Measurements from ENCODE around the gene GTF3A. TPM values are rescaled to one million over a fixed set of nuclear protein-coding genes. Genes with fewer than 3 reads are reported as not detected.

GTF3A gene
- total RNA-seq, 1 donor from 2014 or later: 284 TPM

DNA sequence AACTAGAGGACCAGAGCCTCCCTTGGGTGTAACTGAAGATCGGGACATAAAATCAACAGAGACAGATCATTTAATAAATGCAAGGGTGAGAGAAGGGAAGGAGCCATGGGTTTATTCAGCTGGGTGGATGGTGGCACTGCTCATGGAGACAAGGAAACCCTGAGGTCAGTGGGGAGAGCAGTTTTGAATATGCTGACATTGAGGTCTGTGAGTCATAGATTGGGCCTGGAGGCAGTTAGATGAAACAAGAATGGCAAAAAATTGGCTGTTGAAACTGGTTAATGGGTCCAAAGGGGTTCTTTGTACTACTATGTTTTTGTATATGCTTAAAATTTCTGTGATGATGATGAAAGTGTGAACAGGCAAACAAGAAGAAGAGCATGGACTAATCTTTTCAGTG lies 5.1 kb upstream of the GTF3A start:
- no peak overlapping the region for H3K27ac Mint-ChIP-seq
- peaks cover 12% of the 10 kb centered on the region for H3K27me3 Mint-ChIP-seq
- intact Hi-C loops (cut with micrococcal nuclease): no loop called here
- peaks cover 5% of the 10 kb centered on the region for H3K4me1 Mint-ChIP-seq
- DNase-seq: no peak
- no peak overlapping the region for H3K4me3 Mint-ChIP-seq
- H3K9me3 Mint-ChIP-seq: no peaks in the 10 kb centered on the region
- no peaks in the 10 kb centered on the region for H3K36me3 Mint-ChIP-seq (ENCODE audit: low read depth)

DNA sequence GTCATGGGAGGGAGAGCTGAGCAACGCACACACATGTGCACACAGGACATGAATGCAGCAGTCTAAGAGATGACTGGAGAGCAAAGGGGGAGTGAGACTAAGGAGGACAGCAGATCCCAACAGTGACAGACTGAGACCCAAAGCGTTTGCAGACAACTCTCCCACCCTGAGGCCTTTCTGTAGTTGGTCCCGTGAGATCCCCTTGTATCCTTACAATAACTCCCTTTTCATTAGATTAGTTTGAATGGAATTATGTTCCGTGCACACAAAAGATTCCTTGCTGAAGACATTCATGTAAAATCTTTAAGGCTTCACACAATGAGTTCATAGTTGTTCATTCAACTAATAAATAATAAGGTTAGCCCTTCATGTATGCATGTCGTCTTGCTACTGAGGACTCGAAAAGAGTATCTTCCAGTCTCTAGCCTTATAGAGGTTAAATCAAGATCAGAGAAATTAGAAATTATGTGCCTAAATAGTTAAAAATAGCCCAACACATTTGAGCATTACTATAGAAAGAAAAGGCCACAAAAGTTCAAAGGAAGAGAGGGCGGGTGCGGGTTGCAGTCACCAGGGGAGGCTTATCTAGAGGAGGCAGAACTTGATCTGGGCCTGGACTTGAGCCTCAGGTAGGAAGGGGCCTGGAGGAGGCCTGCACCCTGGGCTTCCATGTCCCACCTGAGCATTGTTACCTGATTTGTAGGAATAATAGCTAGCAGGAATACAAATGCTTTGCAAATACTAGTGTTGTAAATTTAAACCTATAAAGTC lies 3.1 kb upstream of the GTF3A start:
- Mint-ChIP-seq H3K27ac (no peak overlapping the region), H3K36me3 (ENCODE audit: low read depth) (peaks cover 11% of the 10 kb centered on the region), H3K4me3 (no peak overlapping the region), H3K27me3 (no peaks in the 10 kb centered on the region), H3K9me3 (no peaks in the 10 kb centered on the region), H3K4me1 (peaks cover 15% of the 10 kb centered on the region)
- no peak for DNase-seq
- intact Hi-C loops (cut with micrococcal nuclease): loop anchor here (10.0 kb wide), 1 partner anchor 714 kb away; the partner anchor contains the start of gene PAN3

DNA sequence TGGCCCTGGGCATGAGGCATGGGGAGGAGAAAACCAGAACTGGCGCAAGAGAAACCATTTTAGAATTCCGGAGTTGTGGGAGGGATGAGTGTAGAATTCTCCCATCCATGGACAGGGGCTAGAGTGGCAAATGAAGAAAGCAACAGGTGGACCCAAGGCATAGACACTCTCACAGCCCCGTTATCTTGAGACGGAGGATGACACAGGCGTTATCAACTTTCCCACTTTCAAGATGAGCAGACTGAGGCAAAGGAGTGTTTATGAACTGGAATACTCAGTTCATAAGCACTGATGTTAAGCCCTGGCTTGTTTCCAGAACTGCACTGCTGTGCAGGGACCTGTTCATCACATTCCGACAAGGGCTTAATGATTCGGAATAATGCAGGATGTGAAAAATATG lies 1.1 kb upstream of the GTF3A start:
- Mint-ChIP-seq H3K4me1 (peaks cover 34% of the 10 kb centered on the region), H3K9me3 (no peaks in the 10 kb centered on the region), H3K4me3 (peak overlapping the region; percentile 78), H3K27ac (peak overlapping the region; percentile 82), H3K36me3 (ENCODE audit: low read depth) (peaks cover 28% of the 10 kb centered on the region), H3K27me3 (no peaks in the 10 kb centered on the region)
- intact Hi-C loops (cut with micrococcal nuclease): loop anchor here (10.0 kb wide), 1 partner anchor 711 kb away; the partner anchor contains the start of gene PAN3
- DNase-seq: no peak

DNA sequence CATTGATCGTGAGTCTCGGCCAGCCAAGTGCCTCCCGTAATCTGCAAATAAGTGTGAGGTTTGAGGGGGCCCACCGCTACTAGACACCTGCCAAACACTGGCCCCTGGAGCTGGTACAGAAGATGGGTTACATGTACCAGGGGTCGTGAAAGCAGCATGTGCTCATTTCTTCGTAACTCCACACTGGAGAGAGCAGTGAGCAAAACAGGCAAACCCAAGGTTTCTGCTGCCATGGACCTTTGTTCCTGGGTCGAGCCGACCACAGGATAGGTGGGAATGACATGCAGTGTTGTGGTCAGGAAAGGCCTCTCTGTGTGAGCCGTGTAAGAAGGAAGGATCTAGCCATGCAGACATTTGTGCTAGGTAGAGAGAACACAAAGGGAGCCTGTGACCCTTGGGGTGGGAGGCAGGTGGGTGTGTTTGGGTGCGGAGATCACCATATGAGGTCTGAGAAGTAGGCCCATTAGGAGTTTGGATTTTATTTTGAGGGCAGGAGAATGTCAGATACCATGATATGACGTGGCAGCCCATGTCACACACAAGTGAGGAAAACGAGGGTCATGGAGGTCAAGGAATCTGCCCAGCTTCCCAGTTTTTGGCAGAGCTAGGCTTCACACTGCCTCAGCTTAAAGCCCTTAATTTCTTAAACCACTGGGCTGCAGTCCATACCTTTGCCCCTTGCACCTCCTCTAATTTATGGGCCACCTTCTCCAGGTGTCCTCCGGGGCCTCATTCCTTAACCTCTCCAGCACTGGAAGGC lies 919 bp downstream of the GTF3A start:
- peaks cover 35% of the 10 kb centered on the region for H3K4me1 Mint-ChIP-seq
- H3K27ac Mint-ChIP-seq: peak overlapping the region; percentile 95
- intact Hi-C loops (cut with micrococcal nuclease): loop anchor here (10.0 kb wide), 1 partner anchor 709 kb away; the partner anchor contains the start of gene PAN3
- peak; percentile 73 for DNase-seq
- peak overlapping the region; percentile 86 for H3K4me3 Mint-ChIP-seq
- H3K9me3 Mint-ChIP-seq: no peaks in the 10 kb centered on the region
- H3K36me3 Mint-ChIP-seq (ENCODE audit: low read depth): peaks cover 37% of the 10 kb centered on the region
- no peaks in the 10 kb centered on the region for H3K27me3 Mint-ChIP-seq

DNA sequence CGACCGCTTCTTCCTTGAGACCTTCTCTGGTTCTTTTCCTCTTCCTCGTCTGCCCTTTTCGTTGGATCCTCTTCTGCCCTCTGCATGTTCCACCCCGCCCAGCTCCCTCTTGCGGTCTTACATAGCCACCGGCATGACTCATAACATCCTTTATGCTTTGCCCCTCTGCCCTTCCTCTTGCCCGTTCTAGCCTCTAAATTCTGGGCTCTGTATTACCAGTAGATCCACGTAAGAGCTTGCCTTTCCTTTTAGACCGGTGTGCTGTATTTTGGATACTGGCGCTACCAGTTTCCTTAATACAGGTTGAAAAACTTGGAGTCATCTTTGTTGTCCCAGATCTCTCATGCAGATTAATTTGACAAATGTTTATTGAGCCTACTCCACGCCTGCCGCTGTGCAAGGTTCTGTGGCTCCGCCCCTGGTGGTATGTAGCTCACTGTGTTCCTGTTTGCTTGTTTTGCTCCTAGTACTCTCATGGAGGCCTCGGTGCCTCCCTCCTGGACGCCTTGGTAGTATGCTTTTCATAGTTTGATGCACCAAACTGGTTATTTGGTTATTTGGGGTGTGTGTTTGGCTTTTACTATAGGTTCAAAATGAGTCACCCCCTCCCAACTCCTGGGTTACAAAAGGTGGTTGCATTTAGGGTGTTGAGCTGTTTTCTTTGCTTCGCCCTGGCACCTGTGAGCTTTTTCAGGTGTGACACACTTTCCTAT lies 1.7 kb downstream of the GTF3A start:
- Mint-ChIP-seq H3K27me3 (no peaks in the 10 kb centered on the region), H3K36me3 (ENCODE audit: low read depth) (peaks cover 45% of the 10 kb centered on the region), H3K9me3 (no peaks in the 10 kb centered on the region), H3K4me3 (peak overlapping the region; percentile 86), H3K27ac (peak overlapping the region; percentile 95), H3K4me1 (peaks cover 42% of the 10 kb centered on the region)
- intact Hi-C loops (cut with micrococcal nuclease): loop anchor here (1.0 to 10.0 kb wide), 7 partner anchors 24 to 1233 kb away; partner anchors contain the start of genes MTIF3, PAN3, POMP and RPL21
- DNase-seq: peak; percentile 93

DNA sequence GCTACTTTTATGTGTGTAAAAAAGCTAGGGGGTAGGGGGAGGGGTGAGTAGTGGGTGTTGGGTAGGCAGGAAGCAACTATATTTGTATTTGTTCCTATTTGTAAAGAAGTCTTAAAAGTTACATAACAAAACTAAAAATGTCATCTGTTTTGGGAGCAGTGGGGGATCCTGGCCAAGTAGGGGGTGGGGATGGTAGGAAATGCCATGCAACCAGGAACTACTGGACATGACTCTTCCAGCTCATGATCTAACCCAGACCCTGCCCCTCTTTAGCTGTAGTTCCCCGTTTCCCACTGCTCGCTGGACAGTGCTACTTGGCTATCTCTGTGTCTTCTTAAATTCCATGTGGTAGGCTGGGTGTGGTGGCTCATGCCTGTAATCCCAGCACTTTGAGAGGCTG lies 3.2 kb downstream of the GTF3A start:
- Mint-ChIP-seq H3K4me1 (peaks cover 52% of the 10 kb centered on the region), H3K4me3 (peak overlapping the region; percentile 86), H3K27ac (peak overlapping the region; percentile 95), H3K9me3 (no peaks in the 10 kb centered on the region), H3K36me3 (ENCODE audit: low read depth) (peaks cover 59% of the 10 kb centered on the region), H3K27me3 (no peaks in the 10 kb centered on the region)
- intact Hi-C loops (cut with micrococcal nuclease): loop anchor here (2.0 to 10.0 kb wide), 5 partner anchors 53 to 1231 kb away; partner anchors contain the start of genes PAN3, POMP, RPL21 and USP12
- no peak for DNase-seq

DNA sequence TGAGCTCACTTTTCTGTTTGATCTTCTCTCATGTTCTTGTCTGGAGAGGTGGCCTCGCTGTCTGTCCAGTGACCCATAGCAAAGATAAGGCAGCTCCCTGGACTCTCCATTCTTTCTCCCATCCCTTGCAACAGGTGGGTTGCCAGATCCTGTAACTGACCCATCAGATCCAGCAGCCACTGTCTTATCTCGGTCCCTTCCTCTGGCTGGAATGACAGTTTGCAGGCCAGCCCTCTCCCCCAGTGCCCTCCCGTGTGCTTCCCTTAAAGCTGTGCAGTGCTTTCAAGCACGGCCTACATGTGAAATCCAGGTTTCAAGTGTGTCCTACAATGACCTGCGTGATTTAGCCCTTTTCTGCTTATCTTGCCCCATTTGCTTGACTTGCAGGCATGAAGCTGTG lies 3.7 kb downstream of the GTF3A start:
- Mint-ChIP-seq H3K27me3 (no peaks in the 10 kb centered on the region), H3K27ac (peak overlapping the region; percentile 86), H3K36me3 (ENCODE audit: low read depth) (peaks cover 63% of the 10 kb centered on the region), H3K4me1 (peaks cover 53% of the 10 kb centered on the region), H3K4me3 (peak overlapping the region; percentile 86), H3K9me3 (no peaks in the 10 kb centered on the region)
- intact Hi-C loops (cut with micrococcal nuclease): loop anchor here (10.0 kb wide), 1 partner anchor 707 kb away; the partner anchor contains the start of gene PAN3
- DNase-seq: no peak

DNA sequence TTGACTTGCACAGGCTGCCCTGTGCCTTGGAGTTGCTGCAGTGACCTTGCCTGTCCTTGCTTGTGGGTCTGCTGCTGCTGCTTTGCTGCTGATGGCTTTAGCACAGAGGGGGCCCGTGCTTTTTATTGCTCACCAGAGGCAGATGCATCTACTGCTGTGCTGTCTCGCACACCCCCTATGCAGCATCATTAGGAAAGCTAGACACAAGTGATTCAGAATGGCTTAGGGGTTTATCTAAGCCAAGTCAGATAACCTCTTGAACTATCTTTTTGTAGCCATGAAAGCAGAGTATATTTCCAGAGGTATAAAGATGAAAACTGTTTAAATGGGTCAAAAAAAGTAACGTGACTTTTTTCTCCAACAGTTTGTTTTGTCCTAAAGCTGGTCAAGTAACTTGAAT lies 7.8 kb downstream of the GTF3A start:
- Mint-ChIP-seq H3K4me1 (peaks cover 39% of the 10 kb centered on the region), H3K36me3 (ENCODE audit: low read depth) (peaks cover 75% of the 10 kb centered on the region), H3K4me3 (no peak overlapping the region), H3K27ac (peak overlapping the region; percentile 56), H3K9me3 (no peaks in the 10 kb centered on the region), H3K27me3 (no peaks in the 10 kb centered on the region)
- intact Hi-C loops (cut with micrococcal nuclease): no loop called here
- no peak for DNase-seq

DNA sequence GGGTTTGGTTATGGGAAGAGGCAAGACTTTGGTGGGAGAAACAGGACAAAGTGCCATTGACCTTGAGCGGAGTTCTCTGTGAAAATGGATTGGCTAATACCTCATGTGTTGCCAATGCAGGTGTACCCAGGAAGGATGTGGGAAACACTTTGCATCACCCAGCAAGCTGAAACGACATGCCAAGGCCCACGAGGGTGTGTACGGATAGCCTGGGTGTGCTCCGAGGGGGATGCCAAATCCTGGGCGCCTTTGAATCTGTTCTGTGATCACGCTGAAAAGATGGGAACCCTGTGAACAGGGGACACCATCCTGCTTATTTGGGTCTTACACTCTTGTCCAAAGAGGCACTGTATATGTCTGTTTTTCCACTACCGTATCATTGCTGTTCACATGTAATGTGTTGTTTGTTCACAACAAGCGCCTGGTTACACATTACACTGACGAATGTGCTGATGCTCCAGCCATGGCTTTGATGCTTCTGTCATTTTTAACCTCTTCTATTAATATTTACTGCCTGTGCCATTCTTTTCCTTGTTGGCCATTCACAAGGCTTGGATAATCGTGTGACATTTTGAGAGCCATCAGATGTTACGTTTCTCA lies 8.3 kb downstream of the GTF3A start:
- Mint-ChIP-seq H3K27ac (peak overlapping the region; percentile 56), H3K4me3 (no peak overlapping the region), H3K9me3 (no peaks in the 10 kb centered on the region), H3K36me3 (ENCODE audit: low read depth) (peaks cover 75% of the 10 kb centered on the region), H3K27me3 (no peaks in the 10 kb centered on the region), H3K4me1 (peaks cover 39% of the 10 kb centered on the region)
- DNase-seq: no peak
- intact Hi-C loops (cut with micrococcal nuclease): no loop called here

DNA sequence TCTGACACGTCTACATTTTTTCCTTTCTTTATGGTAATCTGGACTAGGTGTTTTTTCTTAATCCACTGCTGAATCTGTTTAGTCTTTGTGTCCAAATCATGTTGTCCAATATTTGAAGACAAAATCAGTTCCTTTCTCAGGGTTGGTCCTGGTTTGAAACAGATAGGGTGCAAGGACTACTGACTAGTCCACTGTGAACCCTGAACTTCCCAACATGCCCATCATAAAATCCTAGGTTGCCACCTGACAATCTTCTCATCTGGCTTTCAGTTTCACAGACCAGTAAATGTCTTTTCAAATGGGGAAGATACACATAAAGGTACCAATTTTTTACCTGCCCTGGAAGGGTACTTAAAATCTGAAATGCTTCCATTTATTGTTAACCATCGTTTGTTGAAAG lies 12.7 kb downstream of the GTF3A start:
- no peaks in the 10 kb centered on the region for H3K27me3 Mint-ChIP-seq
- DNase-seq: no peak
- intact Hi-C loops (cut with micrococcal nuclease): no loop called here
- H3K36me3 Mint-ChIP-seq (ENCODE audit: low read depth): peaks cover 72% of the 10 kb centered on the region
- no peak overlapping the region for H3K4me3 Mint-ChIP-seq
- H3K4me1 Mint-ChIP-seq: peaks cover 46% of the 10 kb centered on the region
- H3K9me3 Mint-ChIP-seq: no peaks in the 10 kb centered on the region
- H3K27ac Mint-ChIP-seq: no peak overlapping the region

DNA sequence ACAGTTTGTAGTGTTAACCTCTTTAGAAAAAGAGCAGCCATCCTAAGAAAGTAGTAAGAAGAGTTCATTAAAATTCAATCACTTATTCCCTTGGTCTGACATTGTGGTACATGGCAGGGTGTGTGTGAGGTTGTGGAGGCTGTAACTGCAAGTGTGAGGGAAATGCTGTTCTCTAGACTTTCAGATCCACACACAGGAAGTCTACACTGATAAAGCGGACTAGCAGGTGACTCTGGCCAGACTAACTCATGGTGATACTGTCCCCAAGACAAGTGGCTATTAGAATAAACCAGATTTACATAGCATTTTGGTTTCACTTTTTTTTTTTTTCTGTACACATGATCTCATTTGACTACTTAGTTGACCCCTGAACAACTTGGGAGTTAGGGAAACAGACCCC lies 16.0 kb downstream of the GTF3A start:
- intact Hi-C loops (cut with micrococcal nuclease): no loop called here
- peaks cover 56% of the 10 kb centered on the region for H3K36me3 Mint-ChIP-seq (ENCODE audit: low read depth)

DNA sequence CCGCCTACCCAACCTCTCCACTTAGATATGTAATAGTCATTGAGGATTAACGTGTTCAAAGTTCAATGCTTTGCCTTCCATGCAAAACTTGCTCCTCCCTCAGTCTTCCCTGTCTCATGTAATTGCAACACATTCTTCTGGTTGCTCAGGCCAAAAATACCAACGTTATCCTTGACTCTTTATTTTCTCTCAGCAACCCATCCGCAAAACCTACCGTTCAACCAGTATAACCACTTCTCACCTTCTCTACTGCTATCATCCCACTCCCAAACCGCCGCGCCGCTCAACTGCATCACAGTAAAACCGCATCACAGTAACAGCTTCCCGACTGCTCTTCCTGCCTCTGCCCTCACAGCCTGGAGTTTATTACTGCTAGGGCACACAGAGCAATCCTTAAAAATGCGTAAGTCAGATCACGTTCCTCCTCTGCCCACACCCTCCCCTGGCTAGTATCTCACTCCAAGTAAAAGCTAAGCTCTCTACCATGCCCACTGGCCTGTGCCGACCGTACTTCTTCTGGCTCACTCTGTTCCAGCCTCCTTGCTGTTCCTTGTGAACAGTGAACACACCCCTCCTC lies 17.7 kb downstream of the GTF3A start:
- Mint-ChIP-seq H3K9me3 (no peaks in the 10 kb centered on the region), H3K27ac (peak overlapping the region; percentile 18), H3K27me3 (no peaks in the 10 kb centered on the region), H3K4me1 (peaks cover 51% of the 10 kb centered on the region), H3K36me3 (ENCODE audit: low read depth) (peaks cover 49% of the 10 kb centered on the region), H3K4me3 (peak overlapping the region; percentile 57)
- intact Hi-C loops (cut with micrococcal nuclease): no loop called here
- DNase-seq: peak; percentile 66

More for the DNA sequence above, 16.0 kb downstream of the GTF3A start:
- Mint-ChIP-seq H3K27me3 (no peaks in the 10 kb centered on the region), H3K4me1 (peaks cover 42% of the 10 kb centered on the region), H3K9me3 (no peaks in the 10 kb centered on the region), H3K27ac (no peak overlapping the region), H3K4me3 (no peak overlapping the region)
- no peak for DNase-seq

DNA sequence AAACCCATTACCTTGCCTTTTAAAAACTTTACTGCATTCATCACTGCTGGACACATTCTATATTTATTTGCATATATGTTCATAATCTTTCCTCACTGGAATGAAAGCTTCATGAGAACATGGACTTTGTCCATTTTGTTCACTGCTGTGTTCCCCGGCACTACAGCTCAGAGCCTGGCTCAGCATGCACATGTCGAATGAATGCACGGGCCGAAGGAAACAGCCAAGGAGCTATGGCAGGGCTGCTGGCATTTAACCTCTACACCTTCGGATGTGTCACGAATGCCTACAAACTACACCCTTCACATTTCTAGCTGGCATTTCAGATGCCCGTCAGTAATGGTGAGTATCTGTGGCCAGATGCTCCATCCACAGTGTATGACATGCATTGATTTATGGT lies 18.4 kb downstream of the GTF3A start:
- Mint-ChIP-seq H3K27ac (peak overlapping the region; percentile 18), H3K36me3 (ENCODE audit: low read depth) (peaks cover 44% of the 10 kb centered on the region), H3K4me3 (peak overlapping the region; percentile 57), H3K27me3 (no peaks in the 10 kb centered on the region), H3K9me3 (no peaks in the 10 kb centered on the region), H3K4me1 (peaks cover 50% of the 10 kb centered on the region)
- peak; percentile 54 for DNase-seq
- intact Hi-C loops (cut with micrococcal nuclease): no loop called here

All from activated CD4-positive, alpha-beta T cell treated with anti-CD3 and anti-CD28 coated beads, Interleukin-2, amount 10 ng/mL, durations not matched to agents 24 days and 14 days (primary cell).